HG03521 (cell line): Measurements from ENCODE around the gene YBX2.

Experiments used
- ATAC-seq: cut with Tn5 transposase; IDR thresholded peaks from one replicate; pipeline ENCODE4 v1.9.1; 2021; ENCODE audit warnings: mild to moderate bottlenecking, moderate library complexity; ENCODE audit not compliant: unreplicated experiment

Gene YBX2

GRCh38 chr17:7304179-7304578 lies 9.7 kb upstream of the YBX2 start:
- no peak for ATAC-seq

DNA sequence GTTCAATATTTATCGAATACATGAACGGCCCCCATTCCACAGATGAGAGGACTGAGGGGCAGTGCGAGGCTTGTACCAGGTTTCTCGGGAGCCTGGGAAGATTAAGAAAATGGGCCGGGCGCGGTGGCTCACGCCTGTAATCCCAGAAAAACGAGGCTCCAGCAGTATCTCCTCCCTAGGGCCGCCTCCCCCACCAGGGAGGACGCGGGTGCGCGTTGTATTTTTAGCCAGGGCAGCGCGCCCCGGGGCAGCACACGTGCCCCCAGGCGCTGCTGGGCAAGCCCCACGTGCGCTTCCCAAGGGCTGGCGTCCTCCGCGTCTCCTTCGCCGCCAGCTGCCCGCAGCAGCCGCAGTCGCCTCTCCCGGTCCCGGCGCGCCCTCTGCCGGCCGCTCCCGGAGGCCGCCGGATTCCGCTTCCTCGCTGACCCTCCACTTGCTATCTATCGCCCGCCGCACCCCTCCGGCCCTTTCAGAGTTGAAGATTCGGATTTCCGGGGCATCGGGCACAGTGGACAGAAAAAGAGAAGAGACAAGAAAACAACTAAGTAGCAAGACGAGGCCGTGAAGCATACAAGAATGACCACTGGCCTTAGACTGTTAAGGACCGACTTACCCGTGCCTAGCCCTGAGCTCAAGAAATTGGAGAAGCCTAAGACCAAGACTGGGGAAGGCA lies 1.9 kb upstream of the YBX2 start:
- no peak for ATAC-seq

DNA sequence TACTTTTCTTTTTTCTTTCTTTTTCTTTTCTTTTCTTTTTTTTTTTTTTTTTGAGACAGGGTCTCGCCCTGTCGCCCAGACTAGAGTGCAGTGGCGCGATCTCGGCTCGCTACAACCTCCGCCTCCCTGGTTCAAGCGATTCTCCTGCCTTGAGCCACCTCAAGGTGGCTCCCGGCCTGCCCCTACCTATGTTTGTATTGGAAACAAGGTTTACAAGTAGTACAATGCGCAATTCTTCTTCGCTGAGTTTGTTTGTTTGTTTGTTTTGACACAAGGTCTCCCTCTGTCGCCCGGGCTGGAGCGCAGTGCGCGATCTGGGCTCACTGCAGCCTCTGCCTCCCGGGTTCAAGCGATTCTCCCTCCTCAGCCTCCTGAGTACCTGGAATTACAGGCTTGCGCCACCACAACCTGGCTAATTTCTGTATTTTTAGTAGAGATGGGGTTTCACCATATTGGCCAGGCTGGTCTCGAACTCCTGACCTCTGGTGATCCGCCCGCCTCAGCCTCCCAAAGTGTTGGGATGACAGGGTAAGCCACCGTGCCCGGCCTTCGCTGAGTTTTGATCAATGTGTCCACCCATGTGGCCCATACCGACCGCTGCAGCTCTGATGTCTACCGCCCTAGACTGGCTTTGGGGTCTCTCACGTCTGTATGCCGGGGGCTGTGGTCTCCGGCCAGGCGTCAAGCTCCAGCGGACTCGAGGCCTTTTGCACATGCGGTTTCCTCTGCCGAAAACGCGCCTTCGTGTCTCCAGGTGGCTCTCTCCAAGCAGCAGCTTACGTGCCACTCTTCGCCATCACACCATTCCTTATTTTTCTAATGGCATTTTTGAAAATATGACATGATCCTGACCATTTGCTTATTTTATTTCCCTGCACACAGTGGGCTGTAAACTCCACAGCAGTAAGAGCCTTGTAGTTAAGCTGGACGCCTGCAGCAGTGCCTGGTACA lies 1.1 kb upstream of the YBX2 start:
- no peak for ATAC-seq

- ATAC-seq, result no peak
Measured at GRCh38 chr17:7293816-7294613, 424 bp downstream of the YBX2 start.

DNA sequence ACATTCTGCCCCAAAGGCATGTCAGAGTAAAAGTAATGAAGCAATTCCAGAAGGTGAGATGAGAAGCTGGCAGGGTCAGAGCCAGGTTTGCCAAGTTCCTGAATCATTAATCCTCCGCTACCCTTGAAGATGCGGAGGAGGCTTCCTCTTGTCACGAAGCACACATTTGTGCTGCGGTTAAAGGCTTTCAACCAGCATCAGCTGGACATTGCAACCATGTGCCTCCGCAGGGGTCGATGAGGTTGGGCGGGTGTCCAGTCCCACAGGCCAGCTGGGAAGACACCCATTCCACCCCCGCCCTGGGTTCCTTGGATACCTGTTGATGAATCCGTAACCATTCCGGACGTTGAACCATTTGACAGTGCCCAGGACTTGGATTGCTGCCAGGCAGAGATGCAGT lies 1.3 kb downstream of the YBX2 start:
- no peak for ATAC-seq

DNA sequence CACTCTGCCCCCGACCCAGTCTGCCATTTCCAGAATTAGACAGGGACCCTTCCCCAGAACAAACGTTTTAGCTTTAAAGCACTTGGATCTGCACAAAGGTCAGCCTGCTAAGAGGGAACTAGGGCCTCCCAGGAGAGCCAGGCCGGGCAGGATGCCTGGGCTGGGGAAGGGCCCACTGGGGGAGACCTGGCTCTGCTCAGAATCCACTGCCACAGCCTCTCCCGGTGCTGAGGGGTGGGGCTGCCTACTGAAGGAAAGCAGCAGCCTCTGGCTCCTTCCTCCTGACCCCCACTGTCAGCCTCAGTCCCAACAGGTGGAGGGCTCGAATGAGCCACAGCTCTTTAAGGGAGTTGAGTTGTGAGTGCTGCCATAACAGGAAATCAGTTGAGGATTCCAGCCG lies 1.7 kb downstream of the YBX2 start:
- no peak for ATAC-seq

- ATAC-seq, result no peak
Measured at GRCh38 chr17:7292194-7292593, 2.2 kb downstream of the YBX2 start.

- no peak for ATAC-seq
Measured at GRCh38 chr17:7290685-7291084, 3.8 kb downstream of the YBX2 start.

GRCh38 chr17:7290166-7290565 lies 4.3 kb downstream of the YBX2 start:
- no peak for ATAC-seq

- ATAC-seq, result no peak
Measured at GRCh38 chr17:7289256-7290032, 5.0 kb downstream of the YBX2 start.

DNA sequence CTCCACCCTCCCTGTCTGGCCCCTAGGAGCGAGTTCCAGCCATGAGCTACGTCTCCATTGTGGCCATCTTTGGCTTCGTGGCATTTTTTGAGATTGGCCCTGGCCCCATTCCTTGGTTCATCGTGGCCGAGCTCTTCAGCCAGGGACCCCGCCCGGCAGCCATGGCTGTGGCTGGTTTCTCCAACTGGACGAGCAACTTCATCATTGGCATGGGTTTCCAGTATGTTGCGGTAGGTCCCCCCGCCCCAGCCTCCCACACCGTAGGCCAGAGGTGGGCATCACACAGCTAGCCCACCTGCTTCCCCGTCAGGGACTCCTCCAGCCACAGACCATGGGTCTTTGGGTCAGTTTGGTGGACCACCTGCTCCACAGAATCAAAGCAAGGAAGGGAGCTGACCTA lies 8.8 kb downstream of the YBX2 start:
- ATAC-seq, result no peak

DNA sequence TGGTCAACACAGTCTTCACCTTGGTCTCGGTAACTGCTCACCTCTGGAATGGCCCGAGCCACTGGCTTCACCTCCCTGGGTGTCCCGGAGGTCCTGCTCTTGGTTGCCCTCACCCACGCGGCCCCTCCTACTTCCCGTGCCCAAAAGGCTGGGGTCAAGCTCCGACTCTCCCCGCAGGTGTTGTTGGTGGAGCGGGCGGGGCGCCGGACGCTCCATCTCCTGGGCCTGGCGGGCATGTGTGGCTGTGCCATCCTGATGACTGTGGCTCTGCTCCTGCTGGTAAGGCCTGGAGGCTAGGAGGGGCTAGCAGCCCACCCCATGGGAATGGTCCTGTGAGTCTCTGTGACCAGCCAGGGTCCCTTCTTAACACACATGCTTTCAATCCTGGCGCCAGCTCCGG lies 9.5 kb downstream of the YBX2 start:
- ATAC-seq, result no peak

- no peak for ATAC-seq
Measured at GRCh38 chr17:7283471-7284216, 10.8 kb downstream of the YBX2 start.

- ATAC-seq, result no peak
Measured at GRCh38 chr17:7282752-7283321, 11.6 kb downstream of the YBX2 start.

GRCh38 chr17:7281953-7282751 lies 12.3 kb downstream of the YBX2 start:
- no peak for ATAC-seq

DNA sequence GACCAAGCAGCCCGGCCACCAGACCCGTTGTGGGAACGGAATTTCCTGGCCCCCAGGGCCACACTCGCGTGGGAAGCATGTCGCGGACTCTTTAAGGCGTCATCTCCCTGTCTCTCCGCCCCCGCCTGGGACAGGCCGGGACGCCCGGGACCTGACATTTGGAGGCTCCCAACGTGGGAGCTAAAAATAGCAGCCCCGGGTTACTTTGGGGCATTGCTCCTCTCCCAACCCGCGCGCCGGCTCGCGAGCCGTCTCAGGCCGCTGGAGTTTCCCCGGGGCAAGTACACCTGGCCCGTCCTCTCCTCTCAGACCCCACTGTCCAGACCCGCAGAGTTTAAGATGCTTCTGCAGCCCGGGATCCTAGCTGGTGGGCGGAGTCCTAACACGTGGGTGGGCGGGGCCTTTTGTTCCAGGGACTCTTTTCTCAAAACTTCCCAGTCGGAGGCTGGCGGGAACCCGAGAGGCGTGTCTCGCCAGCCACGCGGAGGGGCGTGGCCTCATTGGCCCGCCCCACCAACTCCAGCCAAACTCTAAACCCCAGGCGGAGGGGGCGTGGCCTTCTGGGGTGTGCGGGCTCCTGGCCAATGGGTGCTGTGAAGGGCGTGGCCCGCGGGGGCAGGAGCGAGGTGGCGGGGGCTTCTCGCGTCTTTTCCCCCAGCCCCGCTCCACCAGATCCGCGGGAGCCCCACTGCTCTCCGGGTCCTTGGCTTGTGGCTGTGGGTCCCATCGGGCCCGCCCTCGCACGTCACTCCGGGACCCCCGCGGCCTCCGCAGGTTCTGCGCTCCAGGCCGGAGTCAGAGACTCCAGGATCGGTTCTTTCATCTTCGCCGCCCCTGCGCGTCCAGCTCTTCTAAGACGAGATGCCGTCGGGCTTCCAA lies 13.1 kb downstream of the YBX2 start, which contains the start of gene SLC2A4:
SLC2A4 (plus strand) TSS at position 645 of the 879 bp plus-strand sequence; CDS start at position 862, 217 bp downstream.
- peak; percentile 51 for ATAC-seq

GRCh38 chr17:7280519-7281073 lies 13.8 kb downstream of the YBX2 start:
- peak; percentile 50 for ATAC-seq
